ENCODE data around the gene COMMD3. TPM values are rescaled to one million over a fixed set of nuclear protein-coding genes. Genes with fewer than 3 reads are reported as not detected.
A peak's percentile ranks its signal among the peaks of the same experiment; 100 is the strongest.

Gene COMMD3
- polyA plus RNA-seq, 6 donors from 2014 or later, result 86.5 to 140 (median 110) TPM

DNA sequence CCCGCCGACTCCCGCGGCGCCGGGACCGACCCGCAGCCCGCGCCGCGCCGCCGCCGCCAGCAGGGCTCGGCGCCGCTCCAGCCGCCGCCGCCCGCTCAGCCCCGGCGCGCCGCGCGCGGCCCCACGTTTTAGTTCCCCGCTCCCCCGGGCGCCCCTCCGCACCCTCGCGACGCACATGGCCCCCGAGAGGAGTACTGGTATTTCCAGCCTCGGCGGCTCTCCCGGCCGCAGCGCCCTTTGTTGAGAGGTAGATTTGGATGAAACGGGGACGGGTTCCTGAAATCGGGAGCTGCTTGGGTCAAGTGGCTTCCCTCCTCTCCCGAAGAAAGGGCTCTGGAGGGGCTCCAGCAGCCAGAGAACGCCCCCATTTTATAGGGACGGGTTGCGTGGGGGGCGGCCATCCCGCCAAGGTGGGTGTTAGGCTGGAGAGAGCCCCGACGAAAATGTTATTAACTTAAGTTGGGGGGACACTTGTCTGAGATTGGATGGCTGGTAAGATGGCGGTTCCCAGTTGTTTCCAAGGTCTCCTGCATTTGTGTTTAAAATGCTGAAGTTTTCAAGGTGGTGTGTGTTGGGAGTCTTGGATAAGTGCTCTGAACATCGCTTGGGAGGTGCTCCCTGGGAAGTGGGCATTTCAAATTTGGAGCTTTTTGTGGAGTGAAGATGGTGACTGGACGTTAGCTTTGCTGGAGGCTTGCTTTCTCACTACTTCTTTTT lies 5.9 kb downstream of the COMMD3 start:
- Mint-ChIP-seq H3K4me3 (peak overlapping the region; percentile 89 to 96 (median 92)), H3K4me1 (peaks cover 38 to 58% (median 38%) of the 10 kb centered on the region in 3 donors), H3K9me3 (peaks cover 0 to 4% (median 0%) of the 10 kb centered on the region in 7 donors), H3K27ac (peak overlapping the region; percentile 70 to 94 (median 92)), H3K27me3 (peaks cover 0 to 5% (median 0%) of the 10 kb centered on the region in 3 donors), H3K36me3 (peaks cover 0 to 7% of the 10 kb centered on the region in 2 donors)
- peak; percentile 3 to 9 for ATAC-seq (ENCODE audit: low read depth in 2 of 2)
- DNase-seq, result no peak

DNA sequence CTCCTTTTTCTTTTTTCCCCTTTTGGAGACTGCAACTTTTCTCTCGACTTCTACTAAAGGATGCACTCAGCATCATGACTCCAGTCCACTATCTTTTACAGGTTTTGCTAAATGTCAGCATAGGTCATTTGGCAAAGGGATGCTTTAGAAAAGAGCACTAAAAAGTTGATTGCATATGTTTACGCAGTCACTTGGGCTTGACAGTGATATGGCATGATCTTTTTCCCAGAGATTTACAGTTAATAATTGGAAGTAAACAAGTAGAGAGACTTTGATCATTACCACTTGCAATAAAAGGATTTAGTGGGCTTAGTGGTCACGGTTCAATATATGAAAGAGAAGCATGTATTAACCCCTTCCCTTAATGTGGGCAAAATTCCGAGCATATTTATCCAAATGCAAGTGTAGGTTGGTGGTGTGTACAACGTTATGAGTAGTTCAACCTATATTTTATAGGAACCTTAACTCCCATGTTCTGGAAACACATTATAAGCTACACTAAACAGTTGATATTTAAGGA lies 6.5 kb downstream of the COMMD3 start:
- peak overlapping the region; percentile 89 to 96 (median 92) for H3K4me3 Mint-ChIP-seq
- H3K4me1 Mint-ChIP-seq, result peaks cover 38 to 52% (median 38%) of the 10 kb centered on the region in 3 donors
- peaks cover 3 to 7% of the 10 kb centered on the region in 2 donors for H3K36me3 Mint-ChIP-seq
- H3K9me3 Mint-ChIP-seq, result peaks cover 0 to 4% (median 0%) of the 10 kb centered on the region in 7 donors
- H3K27ac Mint-ChIP-seq, result peak overlapping the region in 4 of 6 donors; percentile 70 to 94 (median 92)
- ATAC-seq (ENCODE audit: low read depth in 2 of 2), result no peak
- peaks cover 0 to 5% (median 0%) of the 10 kb centered on the region in 3 donors for H3K27me3 Mint-ChIP-seq
- DNase-seq, result no peak

DNA sequence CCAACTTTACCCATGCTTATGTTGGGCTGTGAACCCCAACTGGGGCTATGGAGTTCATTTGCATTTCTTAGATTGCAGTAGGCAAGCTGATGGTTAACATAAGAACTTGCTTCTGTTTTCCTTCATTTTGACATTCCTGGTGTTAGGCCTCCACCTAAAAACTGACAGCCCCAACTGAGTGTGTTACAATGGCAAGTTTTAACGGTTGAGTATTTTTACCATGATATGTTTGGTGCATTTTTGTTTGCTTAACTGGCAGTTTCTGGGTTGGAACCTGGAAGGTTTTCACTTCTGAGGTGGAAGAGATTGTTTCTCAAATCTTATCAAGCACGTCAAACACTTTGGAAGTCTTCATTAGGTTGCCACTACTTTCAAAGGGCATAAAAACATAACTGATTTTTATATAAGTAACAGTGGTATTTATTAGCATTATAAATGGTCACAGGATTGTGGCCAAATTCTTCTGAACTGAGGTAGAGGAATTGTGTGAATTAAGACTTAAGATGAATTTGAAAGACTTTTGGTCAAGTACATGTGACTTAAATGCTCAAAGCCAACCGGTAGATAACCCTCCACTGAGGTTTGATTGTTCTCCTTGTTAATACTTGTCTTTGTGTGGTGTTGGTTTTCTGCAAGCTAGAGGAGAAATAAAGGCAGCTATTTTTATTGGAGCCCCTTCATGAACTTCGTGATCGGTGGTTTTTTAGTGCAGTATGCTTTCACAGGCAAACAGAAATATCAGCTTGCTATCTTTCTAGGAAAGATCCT lies 7.5 kb downstream of the COMMD3 start:
- peaks cover 5 to 7% of the 10 kb centered on the region in 2 donors for H3K36me3 Mint-ChIP-seq
- peaks cover 0 to 5% (median 0%) of the 10 kb centered on the region in 3 donors for H3K27me3 Mint-ChIP-seq
- DNase-seq (no peak), ATAC-seq (ENCODE audit: low read depth in 2 of 2) (no peak)
- H3K4me3 Mint-ChIP-seq, result peak overlapping the region in 4 of 8 donors; percentile 89 to 95 (median 93)
- H3K27ac Mint-ChIP-seq, result no peak overlapping the region
- H3K9me3 Mint-ChIP-seq, result peaks cover 0 to 4% (median 0%) of the 10 kb centered on the region in 7 donors
- peaks cover 35 to 45% (median 38%) of the 10 kb centered on the region in 3 donors for H3K4me1 Mint-ChIP-seq

DNA sequence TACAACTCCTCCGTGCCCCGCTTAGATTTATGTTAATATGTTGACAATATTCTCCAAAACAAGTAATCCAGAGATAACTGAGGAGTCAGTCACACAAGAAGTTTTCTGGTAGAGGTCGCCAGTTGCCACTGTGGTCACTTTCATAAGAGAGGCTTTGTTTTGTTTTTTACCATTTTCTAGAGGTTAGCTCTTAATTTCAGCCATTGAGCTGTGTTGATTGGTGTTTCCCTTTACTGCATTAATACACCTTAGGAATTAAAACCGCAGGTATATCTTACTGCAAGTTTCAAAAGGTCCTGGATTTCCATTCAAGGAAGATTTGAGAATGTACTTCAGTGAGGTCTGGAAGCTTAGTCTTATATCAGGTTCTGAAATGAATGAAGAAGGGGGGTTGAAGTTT lies 8.2 kb downstream of the COMMD3 start:
- peaks cover 0 to 5% (median 0%) of the 10 kb centered on the region in 3 donors for H3K27me3 Mint-ChIP-seq
- peak overlapping the region in 7 of 8 donors; percentile 83 to 95 (median 93) for H3K4me3 Mint-ChIP-seq
- H3K9me3 Mint-ChIP-seq, result peaks cover 0 to 4% (median 0%) of the 10 kb centered on the region in 7 donors

DNA sequence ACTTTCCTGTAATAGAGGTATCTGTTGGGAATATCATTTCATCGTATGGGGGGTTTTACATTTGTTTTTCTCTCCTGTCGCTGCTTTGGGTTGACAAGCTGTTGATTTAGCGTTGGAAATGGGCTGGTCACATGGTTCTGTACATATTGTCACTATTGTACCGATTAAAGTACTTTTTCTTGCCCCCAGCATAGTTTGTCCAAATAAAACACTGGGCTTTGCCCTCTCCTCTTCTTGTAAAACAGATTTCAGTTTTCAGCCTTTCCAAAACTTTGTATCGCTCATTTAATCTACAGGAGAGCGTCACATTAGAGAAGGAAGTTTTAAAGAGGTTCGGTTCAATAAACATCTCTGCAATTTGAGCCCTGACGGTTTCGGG lies 8.7 kb downstream of the COMMD3 start:
- Mint-ChIP-seq H3K36me3 (peaks cover 6 to 14% of the 10 kb centered on the region in 2 donors), H3K9me3 (peaks cover 0 to 4% (median 0%) of the 10 kb centered on the region in 7 donors), H3K27ac (peak overlapping the region in 5 of 6 donors; percentile 80 to 94 (median 88)), H3K4me3 (peak overlapping the region; percentile 83 to 95 (median 93)), H3K4me1 (peaks cover 35 to 40% (median 35%) of the 10 kb centered on the region in 3 donors), H3K27me3 (peaks cover 0 to 5% (median 0%) of the 10 kb centered on the region in 3 donors)
- no peak for ATAC-seq (ENCODE audit: low read depth in 2 of 2)
- no peak for DNase-seq

More for the DNA sequence above, 8.2 kb downstream of the COMMD3 start:
- no peak for DNase-seq
- H3K4me1 Mint-ChIP-seq, result peaks cover 35 to 44% (median 38%) of the 10 kb centered on the region in 3 donors
- no peak for ATAC-seq (ENCODE audit: low read depth in 2 of 2)
- peaks cover 7 to 9% of the 10 kb centered on the region in 2 donors for H3K36me3 Mint-ChIP-seq
- peak overlapping the region in 2 of 6 donors; percentile 7 to 84 for H3K27ac Mint-ChIP-seq

DNA sequence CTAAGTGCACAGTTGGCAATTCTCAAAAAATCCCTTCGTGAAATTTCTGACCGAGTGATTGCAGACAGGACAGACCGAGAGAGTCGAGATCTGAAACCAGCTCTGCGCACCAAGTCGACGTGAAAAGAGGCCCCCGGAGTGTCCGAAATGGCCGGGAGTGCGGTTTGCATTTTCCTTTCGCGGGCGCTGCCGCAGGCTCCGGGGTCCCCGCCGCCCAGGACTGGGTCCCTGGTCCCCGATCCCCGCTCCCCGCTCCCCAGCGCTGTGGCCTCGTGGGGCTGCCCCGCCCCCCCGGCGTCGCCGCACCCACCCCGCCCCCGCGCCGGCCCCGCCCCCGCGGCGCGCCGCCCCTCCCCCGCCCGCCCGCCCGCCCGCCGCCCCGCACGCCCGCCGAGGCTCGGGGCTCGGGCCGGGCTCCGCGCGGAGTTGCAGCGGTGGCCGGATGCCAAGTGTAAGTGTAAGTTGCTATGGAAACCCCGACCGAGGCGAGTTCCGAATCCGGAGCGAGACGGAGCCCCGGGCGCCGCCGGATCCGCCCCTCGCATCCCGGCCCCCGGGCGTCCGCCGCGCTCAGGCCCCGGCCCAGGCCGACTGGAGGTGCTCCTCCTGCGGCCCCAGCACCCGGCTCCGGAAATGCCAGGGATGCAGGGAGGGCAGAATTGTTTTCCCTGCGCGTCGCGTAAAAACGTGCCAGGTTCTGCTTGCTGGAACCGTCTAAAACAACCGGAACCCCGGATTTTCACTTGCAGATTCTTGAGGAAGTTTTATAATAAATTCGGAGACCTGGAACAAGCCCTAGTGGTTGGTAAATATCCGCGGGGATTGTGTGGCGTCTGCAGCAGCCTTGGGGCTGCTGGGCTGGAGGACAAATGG lies 9.3 kb downstream of the COMMD3 start:
- ATAC-seq (ENCODE audit: low read depth in 2 of 2) (peak; percentile 49 to 51), DNase-seq (peak; percentile 77)
- no peaks in the 10 kb centered on the region for H3K27me3 Mint-ChIP-seq
- H3K4me3 Mint-ChIP-seq, result peak overlapping the region; percentile 83 to 95 (median 94)
- H3K4me1 Mint-ChIP-seq, result peaks cover 30 to 37% (median 30%) of the 10 kb centered on the region in 3 donors
- no peaks in the 10 kb centered on the region for H3K9me3 Mint-ChIP-seq
- H3K36me3 Mint-ChIP-seq, result peaks cover 0 to 15% of the 10 kb centered on the region in 2 donors
- H3K27ac Mint-ChIP-seq, result peak overlapping the region; percentile 51 to 94 (median 86)

DNA sequence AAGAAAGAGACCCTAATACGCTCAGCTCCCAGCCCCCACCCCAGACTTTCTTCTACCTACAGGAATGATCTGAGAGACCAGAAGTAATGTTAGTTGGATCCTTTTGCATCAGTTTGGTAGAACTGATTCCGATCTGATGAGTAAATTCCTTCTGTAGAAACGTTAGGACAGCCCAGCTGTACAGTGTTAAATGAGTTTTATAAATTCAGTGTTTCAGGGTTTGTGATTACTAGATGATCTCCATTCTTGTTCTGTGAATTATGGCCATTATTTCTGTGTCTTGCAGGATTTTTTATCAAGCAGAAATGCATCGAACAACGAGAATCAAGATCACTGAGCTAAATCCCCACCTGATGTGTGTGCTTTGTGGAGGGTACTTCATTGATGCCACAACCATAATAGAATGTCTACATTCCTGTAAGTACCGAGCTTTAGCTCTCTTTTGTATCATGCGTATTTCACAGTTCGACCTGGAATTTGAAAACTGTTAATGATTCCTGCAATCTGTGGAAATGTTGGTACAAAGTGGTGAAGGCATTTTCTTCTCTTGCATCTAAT lies 10.0 kb downstream of the COMMD3 start:
- Mint-ChIP-seq H3K9me3 (no peaks in the 10 kb centered on the region), H3K27me3 (no peaks in the 10 kb centered on the region), H3K27ac (peak overlapping the region; percentile 28 to 94 (median 63)), H3K4me1 (peaks cover 30 to 37% (median 30%) of the 10 kb centered on the region in 3 donors), H3K4me3 (peak overlapping the region; percentile 76 to 94 (median 88)), H3K36me3 (peaks cover 0 to 15% of the 10 kb centered on the region in 2 donors)
- DNase-seq (no peak), ATAC-seq (ENCODE audit: low read depth in 2 of 2) (no peak)

DNA sequence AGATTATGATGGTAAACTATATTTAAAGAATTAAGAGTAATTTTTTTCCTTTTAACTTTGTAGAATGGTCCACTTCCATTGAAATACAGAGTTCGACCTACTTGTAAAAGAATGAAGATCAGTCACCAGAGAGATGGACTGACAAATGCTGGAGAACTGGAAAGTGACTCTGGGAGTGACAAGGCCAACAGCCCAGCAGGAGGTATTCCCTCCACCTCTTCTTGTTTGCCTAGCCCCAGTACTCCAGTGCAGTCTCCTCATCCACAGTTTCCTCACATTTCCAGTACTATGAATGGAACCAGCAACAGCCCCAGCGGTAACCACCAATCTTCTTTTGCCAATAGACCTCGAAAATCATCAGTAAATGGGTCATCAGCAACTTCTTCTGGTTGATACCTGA lies 13.0 kb downstream of the COMMD3 start:
- DNase-seq (no peak), ATAC-seq (ENCODE audit: low read depth in 2 of 2) (no peak)
- no peak overlapping the region for H3K4me3 Mint-ChIP-seq
- no peak overlapping the region for H3K27ac Mint-ChIP-seq
- H3K36me3 Mint-ChIP-seq, result peaks cover 0 to 15% of the 10 kb centered on the region in 2 donors
- H3K4me1 Mint-ChIP-seq, result peaks cover 25 to 34% (median 26%) of the 10 kb centered on the region in 3 donors
- no peaks in the 10 kb centered on the region for H3K27me3 Mint-ChIP-seq
- H3K9me3 Mint-ChIP-seq, result peaks cover 0 to 6% (median 3%) of the 10 kb centered on the region in 7 donors

DNA sequence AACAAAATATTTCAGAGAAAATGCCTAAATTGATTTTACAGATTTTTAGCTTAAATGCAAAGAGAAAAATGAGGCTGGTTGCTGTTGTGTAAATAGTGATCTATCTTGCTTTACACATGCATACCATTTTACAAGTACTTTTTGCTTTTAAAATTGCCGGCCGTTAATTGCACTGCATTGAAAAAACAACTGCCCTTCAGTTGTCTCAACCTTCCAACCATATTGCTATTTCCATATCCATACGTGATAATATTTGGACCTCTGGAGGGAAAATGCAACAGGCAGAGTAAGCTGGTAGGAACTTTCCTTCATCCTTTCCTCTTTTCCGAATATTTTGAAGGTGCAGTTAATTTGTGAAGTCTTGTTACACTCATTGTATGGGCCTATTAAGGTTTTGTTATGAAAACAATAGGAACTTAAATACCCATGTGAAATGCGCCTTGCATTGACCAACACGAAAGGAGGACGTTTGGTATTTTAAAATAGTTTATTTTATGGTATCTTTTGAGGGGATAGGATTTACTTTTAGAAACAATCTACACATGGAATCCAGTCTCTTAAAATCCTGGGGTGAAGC lies 16.0 kb downstream of the COMMD3 start:
- H3K9me3 Mint-ChIP-seq, result peaks cover 0 to 9% (median 3%) of the 10 kb centered on the region in 7 donors
- H3K27me3 Mint-ChIP-seq, result peaks cover 0 to 18% (median 10%) of the 10 kb centered on the region in 3 donors
- peak overlapping the region in 3 of 8 donors; percentile 8 to 88 (median 12) for H3K4me3 Mint-ChIP-seq
- DNase-seq, result no peak
- peaks cover 12 to 24% (median 22%) of the 10 kb centered on the region in 3 donors for H3K4me1 Mint-ChIP-seq
- ATAC-seq (ENCODE audit: low read depth in 2 of 2), result no peak
- H3K36me3 Mint-ChIP-seq, result peaks cover 0 to 15% of the 10 kb centered on the region in 2 donors
- H3K27ac Mint-ChIP-seq, result peak overlapping the region in 1 of 6 donors; percentile 95

DNA sequence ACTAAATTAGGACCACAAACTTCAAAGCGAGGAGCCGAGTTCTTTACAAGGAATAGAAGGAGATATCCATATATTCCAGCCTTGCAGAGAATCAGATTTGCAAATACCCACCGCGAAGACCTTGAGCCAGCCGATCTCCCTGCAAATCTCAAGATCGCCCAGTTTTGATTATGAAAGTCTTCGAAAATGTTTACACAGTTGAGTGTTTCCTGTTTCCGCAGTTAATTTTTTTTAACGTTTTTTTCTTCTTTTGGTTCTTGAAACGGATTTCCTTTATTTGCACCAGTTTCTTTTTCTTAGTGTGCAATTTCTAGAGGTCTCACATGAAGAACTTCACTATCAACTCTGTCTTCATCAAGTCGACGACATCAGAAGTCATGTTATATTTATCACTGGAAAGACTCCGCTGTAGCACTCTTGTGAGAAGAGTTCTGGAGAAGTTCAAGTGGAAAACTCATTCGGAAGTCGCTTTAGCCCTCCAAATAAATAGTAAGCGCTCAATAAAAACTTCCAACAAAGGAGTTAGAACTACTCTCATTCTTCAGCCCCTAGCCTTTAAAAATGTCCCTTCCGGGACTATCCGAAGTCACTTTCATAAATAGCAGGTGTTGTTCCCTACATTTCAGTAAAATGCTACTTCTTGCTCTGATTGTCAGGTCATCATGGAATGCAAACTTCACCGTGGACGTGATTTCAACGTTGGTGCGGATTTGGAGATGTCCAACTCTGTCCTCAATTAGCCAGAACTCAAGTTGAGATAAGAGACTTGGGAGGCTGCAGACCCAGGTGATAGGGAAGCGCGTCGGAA lies 17.2 kb downstream of the COMMD3 start:
- H3K4me3 Mint-ChIP-seq, result peak overlapping the region; percentile 63 to 91 (median 85)
- peak overlapping the region; percentile 32 to 96 (median 84) for H3K27ac Mint-ChIP-seq
- DNase-seq (peak; percentile 58), ATAC-seq (ENCODE audit: low read depth in 2 of 2) (no peak)
- peaks cover 12 to 24% (median 22%) of the 10 kb centered on the region in 3 donors for H3K4me1 Mint-ChIP-seq
- peaks cover 0 to 20% (median 18%) of the 10 kb centered on the region in 3 donors for H3K27me3 Mint-ChIP-seq
- peaks cover 0 to 10% of the 10 kb centered on the region in 2 donors for H3K36me3 Mint-ChIP-seq
- H3K9me3 Mint-ChIP-seq, result peaks cover 0 to 9% (median 6%) of the 10 kb centered on the region in 7 donors

DNA sequence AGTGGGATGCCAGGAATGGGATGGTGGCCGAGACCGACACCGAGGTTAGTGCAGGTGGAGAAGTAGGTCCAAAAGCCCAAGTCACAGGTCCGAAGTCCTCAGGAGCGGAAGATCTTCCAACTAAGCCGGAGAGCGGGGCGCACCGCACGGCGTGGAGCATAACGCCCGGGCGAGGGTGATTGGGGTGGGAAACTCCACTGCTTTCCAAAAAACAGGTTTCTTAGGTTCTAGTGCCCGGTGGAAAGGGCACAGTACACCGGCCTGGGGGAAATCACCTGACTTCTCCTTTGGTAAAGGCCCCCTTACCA lies 17.7 kb downstream of the COMMD3 start:
- peaks cover 0 to 9% (median 6%) of the 10 kb centered on the region in 7 donors for H3K9me3 Mint-ChIP-seq
- H3K4me3 Mint-ChIP-seq, result peak overlapping the region; percentile 63 to 91 (median 85)
- H3K27ac Mint-ChIP-seq, result peak overlapping the region in 5 of 6 donors; percentile 32 to 96 (median 93)
- DNase-seq, result no peak
- peaks cover 0 to 10% of the 10 kb centered on the region in 2 donors for H3K36me3 Mint-ChIP-seq
- peaks cover 12 to 24% (median 22%) of the 10 kb centered on the region in 3 donors for H3K4me1 Mint-ChIP-seq
- peaks cover 0 to 23% (median 20%) of the 10 kb centered on the region in 3 donors for H3K27me3 Mint-ChIP-seq
- ATAC-seq (ENCODE audit: low read depth in 2 of 2), result no peak
